Measurements from ENCODE around the gene LATS2.

Gene LATS2

GRCh38 chr13:21080593-21080891, 19.2 kb upstream of the LATS2 start:
- DNase-seq (ENCODE audit: low read depth in 1 of 2, low spot score in 1 of 2) = no peak
- TF ChIP-seq JUND (IDR thresholded peaks at IDR 0.05; ENCODE audit: low read depth) = no peak
- in situ Hi-C loops (cut with HindIII; ENCODE audit: low pct_unique_long_range_greater_than_20kb, low sequenced_read_pairs) = no loop called here

DNA sequence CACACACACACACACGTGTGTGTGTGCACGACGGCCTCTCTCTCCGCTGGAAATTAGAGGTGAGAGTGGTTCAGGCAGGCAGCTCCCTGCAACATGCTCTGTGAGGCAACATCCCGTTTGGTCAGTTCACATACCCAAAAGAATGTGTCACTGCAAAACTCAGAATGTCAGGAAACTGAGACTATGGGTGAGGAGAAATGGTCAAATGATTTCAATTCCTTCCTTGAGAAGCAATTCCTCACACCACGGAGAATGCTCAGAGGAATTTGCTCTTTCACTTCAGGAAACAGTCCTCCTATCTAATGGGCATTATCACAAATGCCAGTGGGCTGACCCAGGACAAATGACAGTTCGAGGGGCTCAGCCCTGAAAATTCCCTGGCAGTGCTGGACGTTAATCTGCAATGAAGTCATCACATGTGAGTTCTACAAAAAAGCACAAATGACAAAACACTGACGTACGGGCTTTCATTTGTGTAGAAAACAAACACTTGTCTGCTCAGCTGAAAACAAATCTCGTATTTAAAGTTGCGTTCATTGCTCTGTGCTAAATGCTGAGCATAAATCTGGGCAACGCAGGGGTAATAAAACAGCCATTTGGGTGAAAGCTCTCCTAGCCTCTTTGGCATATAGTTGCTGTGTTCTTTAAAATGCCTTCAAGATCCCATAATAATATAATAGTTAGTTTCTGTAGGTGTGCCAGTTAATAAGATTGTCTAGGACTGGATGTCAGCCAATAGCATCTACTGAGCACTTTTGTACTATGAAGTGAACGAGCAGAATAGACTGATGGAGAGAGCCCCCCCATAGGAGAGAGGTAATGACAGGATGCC, 18.6 kb upstream of the LATS2 start:
- in situ Hi-C loops (cut with HindIII; ENCODE audit: low pct_unique_long_range_greater_than_20kb, low sequenced_read_pairs) = no loop called here
- peak in 1 of 2 experiments; percentile 49 for DNase-seq (ENCODE audit: low read depth in 1 of 2, low spot score in 1 of 2)
- no peak for TF ChIP-seq JUND (IDR thresholded peaks at IDR 0.05; ENCODE audit: low read depth)

DNA sequence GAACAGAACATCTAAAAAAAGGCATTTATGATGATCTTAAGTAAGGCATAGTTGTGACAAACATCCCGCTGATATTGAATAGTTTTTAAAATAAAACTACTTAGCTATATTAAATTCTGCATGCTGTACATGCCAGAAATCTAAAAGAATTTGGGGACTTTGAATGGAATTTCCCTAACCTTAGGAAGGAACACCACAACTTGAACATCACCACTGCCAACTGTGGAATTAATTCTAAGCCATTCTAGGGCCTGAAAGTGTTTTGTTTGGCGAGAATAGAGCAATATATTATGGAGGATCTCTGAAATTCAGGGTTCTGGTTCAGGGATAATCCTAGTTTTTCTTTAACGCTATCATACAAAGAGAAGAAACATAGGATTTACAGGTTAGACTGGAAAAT, 17.8 kb upstream of the LATS2 start:
- in situ Hi-C loops (cut with HindIII; ENCODE audit: low pct_unique_long_range_greater_than_20kb, low sequenced_read_pairs) = no loop called here
- no peak for TF ChIP-seq JUND (IDR thresholded peaks at IDR 0.05; ENCODE audit: low read depth)
- DNase-seq (ENCODE audit: low read depth in 1 of 2, low spot score in 1 of 2) = no peak

GRCh38 chr13:21078501-21078900, 17.1 kb upstream of the LATS2 start:
- DNase-seq (ENCODE audit: low read depth in 1 of 2, low spot score in 1 of 2) = no peak
- TF ChIP-seq JUND (IDR thresholded peaks at IDR 0.05; ENCODE audit: low read depth) = no peak
- in situ Hi-C loops (cut with HindIII; ENCODE audit: low pct_unique_long_range_greater_than_20kb, low sequenced_read_pairs) = no loop called here

DNA sequence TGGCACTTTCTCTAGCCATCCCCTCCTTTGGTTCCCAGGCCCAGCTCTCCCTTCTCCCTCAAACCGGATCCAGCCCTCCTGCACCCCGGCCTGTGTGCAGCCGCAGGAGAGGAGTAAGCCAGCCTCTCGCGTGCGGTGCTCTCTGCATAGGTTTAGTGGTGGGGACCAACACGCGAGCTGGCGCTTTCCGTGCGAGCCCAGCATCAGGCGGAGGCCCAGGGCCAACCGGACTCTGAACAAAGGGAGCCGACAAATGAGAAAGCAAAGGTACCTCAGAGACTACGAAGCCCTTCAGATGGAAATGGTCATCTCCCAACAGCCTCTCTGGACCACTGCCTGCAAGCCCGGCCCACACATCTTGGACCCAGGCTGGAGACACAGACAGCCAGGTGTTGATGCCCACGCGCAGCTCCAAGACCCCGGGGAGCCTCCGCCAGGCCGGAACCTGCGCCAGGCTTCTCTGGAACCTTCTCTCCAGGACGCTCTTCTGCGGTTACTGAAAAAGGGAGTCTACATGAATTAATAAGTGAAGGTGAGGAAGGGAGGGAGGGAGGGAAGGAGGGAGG, 16.5 kb upstream of the LATS2 start:
- no peak for DNase-seq (ENCODE audit: low read depth in 1 of 2, low spot score in 1 of 2)
- in situ Hi-C loops (cut with HindIII; ENCODE audit: low pct_unique_long_range_greater_than_20kb, low sequenced_read_pairs) = no loop called here
- no peak for TF ChIP-seq JUND (IDR thresholded peaks at IDR 0.05; ENCODE audit: low read depth)

DNA sequence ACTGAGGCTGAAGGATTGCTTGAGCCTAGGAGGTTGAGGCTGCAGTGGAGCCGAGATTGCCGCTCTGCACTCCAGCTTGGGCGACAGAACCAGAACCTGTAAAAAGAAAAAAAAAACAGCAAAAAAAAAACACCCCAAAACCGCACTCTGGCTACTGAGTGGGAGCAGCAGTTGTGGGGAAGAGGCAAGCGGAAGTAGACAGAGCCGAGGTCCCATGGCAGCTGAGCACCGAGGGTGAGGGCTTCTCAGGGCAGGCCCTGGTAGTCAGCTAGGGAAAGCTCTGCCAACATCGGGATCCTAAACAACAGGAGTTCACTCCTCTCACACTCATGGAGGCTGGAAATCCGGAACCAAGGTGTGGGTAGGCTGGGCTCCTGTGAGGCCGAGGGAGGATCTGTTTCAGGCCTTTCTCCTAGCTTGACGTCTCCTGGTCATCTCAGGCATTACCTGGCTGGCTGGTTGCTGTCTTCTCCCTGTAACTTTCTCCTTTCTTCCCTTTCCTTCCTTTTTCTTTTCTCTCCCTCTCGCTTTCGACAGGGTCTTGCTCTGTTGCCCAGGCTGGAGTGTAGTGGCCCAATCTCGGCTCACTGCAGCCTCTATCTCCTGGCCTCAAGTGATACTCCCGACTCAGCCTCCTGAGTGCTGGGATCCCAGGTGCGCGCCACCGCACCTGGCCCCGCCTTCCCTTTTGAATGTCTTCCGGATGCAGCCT, 15.8 kb upstream of the LATS2 start:
- TF ChIP-seq JUND (IDR thresholded peaks at IDR 0.05; ENCODE audit: low read depth) = no peak
- DNase-seq (ENCODE audit: low read depth in 1 of 2, low spot score in 1 of 2) = no peak
- in situ Hi-C loops (cut with HindIII; ENCODE audit: low pct_unique_long_range_greater_than_20kb, low sequenced_read_pairs) = no loop called here

DNA sequence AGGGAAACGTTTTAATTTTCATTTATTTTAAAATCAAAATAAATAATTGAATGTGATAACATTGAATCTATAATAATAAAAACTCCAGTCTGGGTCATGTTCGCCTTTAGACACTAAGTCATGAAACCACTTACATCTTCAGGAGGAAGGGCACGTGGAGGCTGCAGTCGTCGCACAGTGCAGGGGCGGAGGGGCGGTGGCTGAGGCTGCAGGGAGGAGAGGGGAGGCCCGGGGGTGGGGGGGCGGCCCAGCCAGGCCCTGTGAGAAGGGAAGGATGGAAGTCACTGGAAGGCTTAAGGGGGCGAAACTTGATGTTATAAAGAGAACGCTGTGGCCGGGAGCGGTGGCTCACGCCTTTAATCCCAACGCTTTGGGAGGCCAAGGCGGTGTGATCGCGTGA, 14.9 kb upstream of the LATS2 start:
- DNase-seq (ENCODE audit: low read depth in 1 of 2, low spot score in 1 of 2) = no peak
- in situ Hi-C loops (cut with HindIII; ENCODE audit: low pct_unique_long_range_greater_than_20kb, low sequenced_read_pairs) = no loop called here
- TF ChIP-seq JUND (IDR thresholded peaks at IDR 0.05; ENCODE audit: low read depth) = no peak

DNA sequence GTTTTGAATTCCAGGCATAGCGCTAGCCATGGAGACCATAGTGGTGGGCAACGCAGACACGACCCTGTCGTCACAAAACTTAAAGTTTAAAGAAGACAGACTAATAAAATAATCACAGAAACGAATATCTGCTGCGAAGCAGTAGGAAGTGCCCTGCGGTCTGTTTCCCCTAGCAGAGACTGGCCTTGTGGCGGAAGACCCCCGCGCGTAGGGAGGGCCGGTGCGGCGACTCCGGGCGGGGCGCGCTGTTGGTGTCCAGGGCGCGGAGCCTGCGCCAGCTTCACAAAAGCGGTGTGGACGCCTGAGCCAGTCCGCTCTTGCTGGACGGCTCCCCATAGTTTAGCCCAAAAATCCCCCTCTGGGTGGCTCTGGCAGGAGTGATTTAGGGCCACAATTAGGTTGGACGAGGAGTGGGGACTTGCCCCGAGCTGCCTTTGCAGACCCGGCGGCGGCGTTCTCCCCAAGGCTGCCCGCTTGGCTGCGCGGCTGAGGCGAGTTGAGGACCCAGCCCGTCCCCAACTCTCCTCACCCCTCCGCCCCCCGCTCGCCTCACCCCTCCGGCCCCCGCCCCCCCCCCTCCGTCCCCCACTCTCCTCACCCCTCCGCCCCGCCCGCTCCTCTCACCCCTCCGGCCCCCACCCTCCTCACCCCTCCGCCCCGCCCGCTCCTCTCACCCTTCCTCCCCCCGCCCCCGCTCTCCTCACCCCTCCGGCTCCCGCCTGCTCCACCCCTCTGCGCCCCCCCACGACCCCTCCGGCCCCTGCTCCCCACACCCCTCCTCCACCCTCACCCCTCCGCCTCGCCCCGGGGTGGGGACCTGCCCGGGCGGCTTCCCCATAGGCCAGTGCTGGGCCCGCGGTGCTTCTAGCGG, 14.2 kb upstream of the LATS2 start:
- DNase-seq (ENCODE audit: low read depth in 1 of 2, low spot score in 1 of 2) = peak in 1 of 2 experiments; percentile 12
- no peak for TF ChIP-seq JUND (IDR thresholded peaks at IDR 0.05; ENCODE audit: low read depth)
- in situ Hi-C loops (cut with HindIII; ENCODE audit: low pct_unique_long_range_greater_than_20kb, low sequenced_read_pairs) = no loop called here

GRCh38 chr13:21075011-21075378, 13.6 kb upstream of the LATS2 start:
- no peak for DNase-seq (ENCODE audit: low read depth in 1 of 2, low spot score in 1 of 2)
- TF ChIP-seq JUND (IDR thresholded peaks at IDR 0.05; ENCODE audit: low read depth) = no peak
- in situ Hi-C loops (cut with HindIII; ENCODE audit: low pct_unique_long_range_greater_than_20kb, low sequenced_read_pairs) = no loop called here

DNA sequence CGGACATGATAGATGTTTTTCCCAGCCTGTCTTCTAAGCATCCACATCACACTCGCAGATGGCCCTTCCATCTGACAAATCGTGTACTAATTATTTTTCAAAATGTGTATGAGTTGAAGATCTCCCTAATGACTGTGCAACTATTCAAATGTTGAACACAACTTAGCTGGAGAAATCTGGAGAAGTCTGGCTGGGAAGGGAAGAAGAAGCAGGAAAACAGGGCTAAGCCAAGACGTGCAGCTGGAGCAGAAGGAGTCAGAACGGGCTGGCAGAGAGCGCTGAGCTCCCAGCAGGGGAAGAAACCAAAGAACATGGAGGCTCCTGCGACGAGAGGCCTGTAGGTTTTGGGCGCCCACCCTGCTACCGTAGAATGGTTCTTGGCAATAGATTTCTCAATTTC, 13.2 kb upstream of the LATS2 start:
- no peak for TF ChIP-seq JUND (IDR thresholded peaks at IDR 0.05; ENCODE audit: low read depth)
- DNase-seq (ENCODE audit: low read depth in 1 of 2, low spot score in 1 of 2) = no peak
- in situ Hi-C loops (cut with HindIII; ENCODE audit: low pct_unique_long_range_greater_than_20kb, low sequenced_read_pairs) = no loop called here

DNA sequence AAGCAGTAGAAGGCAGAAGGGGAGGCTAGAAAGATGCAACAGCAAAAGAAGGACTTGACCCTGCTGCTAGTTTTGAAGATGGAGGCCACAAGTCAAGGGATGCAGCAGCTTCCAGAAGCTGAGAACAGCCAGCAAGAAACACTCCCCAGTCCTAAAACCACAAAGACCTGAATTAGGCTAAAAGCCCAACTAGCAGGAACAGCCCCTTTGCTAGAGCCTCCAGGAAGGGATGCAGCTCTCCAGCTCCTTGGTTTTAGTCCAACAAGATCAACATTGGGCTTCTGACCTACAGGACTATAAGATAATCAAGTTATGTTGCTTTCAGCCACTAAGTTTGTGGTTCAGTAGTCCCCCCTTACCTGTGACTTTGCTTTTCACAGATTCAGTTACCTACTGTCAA, 10.5 kb upstream of the LATS2 start:
- TF ChIP-seq JUND (IDR thresholded peaks at IDR 0.05; ENCODE audit: low read depth) = no peak
- in situ Hi-C loops (cut with HindIII; ENCODE audit: low pct_unique_long_range_greater_than_20kb, low sequenced_read_pairs) = no loop called here
- DNase-seq (ENCODE audit: low read depth in 1 of 2, low spot score in 1 of 2) = no peak

GRCh38 chr13:21071015-21071414, 9.6 kb upstream of the LATS2 start:
- TF ChIP-seq JUND (IDR thresholded peaks at IDR 0.05; ENCODE audit: low read depth) = no peak
- no peak for DNase-seq (ENCODE audit: low read depth in 1 of 2, low spot score in 1 of 2)
- in situ Hi-C loops (cut with HindIII; ENCODE audit: low pct_unique_long_range_greater_than_20kb, low sequenced_read_pairs) = no loop called here

Data from T47D (cell line).